Activated CD4-positive, alpha-beta T cell treated with anti-CD3 and anti-CD28 coated beads, Interleukin-10, Interleukin-2, amounts not matched to agents 100 ng/mL and 50 ng/mL, durations not matched to agents 16 hours and 8 hours (primary cell): ENCODE results near the gene CREB5.
"Not testable (repeated sequence)": the region's sequence is repeated elsewhere in the genome, so short reads cannot be mapped to it uniquely, and the experiment has no call there.

Experiments
- DNase-seq: peaks from one replicate; pipeline ENCODE4 v3.0.0-alpha.2; 2020

Gene CREB5

GRCh38 chr7:28758186-28758585 is 345.9 kb downstream of the CREB5 start:
- no peak for DNase-seq

- DNase-seq = no peak
Measured at GRCh38 chr7:28759475-28759971, 347.2 kb downstream of the CREB5 start.

GRCh38 chr7:28761505-28761904 is 349.2 kb downstream of the CREB5 start:
- no peak for DNase-seq

- DNase-seq = no peak
Measured at GRCh38 chr7:28762651-28763050, 350.3 kb downstream of the CREB5 start.

GRCh38 chr7:28766359-28766758 is 354.0 kb downstream of the CREB5 start:
- DNase-seq = no peak

GRCh38 chr7:28767356-28767755 is 355.0 kb downstream of the CREB5 start:
- DNase-seq = no peak

- no peak for DNase-seq
Measured at GRCh38 chr7:28768577-28769147, 356.3 kb downstream of the CREB5 start.

- DNase-seq = no peak
Measured at GRCh38 chr7:28771906-28772622, 359.7 kb downstream of the CREB5 start.

- DNase-seq = no peak
Measured at GRCh38 chr7:28773423-28774145, 361.3 kb downstream of the CREB5 start.

- no peak for DNase-seq
Measured at GRCh38 chr7:28774261-28774988, 362.1 kb downstream of the CREB5 start.

GRCh38 chr7:28776463-28777157 is 364.3 kb downstream of the CREB5 start:
- no peak for DNase-seq

GRCh38 chr7:28778786-28779185 is 366.5 kb downstream of the CREB5 start:
- no peak for DNase-seq

- DNase-seq = no peak
Measured at GRCh38 chr7:28779954-28780353, 367.6 kb downstream of the CREB5 start.

- no peak for DNase-seq
Measured at GRCh38 chr7:28782362-28782761, 370.0 kb downstream of the CREB5 start.

- no peak for DNase-seq
Measured at GRCh38 chr7:28784171-28784902, 372.0 kb downstream of the CREB5 start.

GRCh38 chr7:28785041-28785995 is 373.0 kb downstream of the CREB5 start:
- DNase-seq = no peak

- not testable (repeated sequence) for DNase-seq
Measured at GRCh38 chr7:28786156-28786555, 373.8 kb downstream of the CREB5 start.

- DNase-seq = no peak
Measured at GRCh38 chr7:28787106-28787505, 374.8 kb downstream of the CREB5 start.

GRCh38 chr7:28790467-28790866 is 378.1 kb downstream of the CREB5 start:
- DNase-seq = no peak

- DNase-seq = no peak
Measured at GRCh38 chr7:28792858-28793257, 380.5 kb downstream of the CREB5 start.
